PFSK-1 (cell line): ENCODE results near the gene SH2D4B.

Experiments used
- FOXP2 ChIP-seq: optimal IDR thresholded peaks from 2 replicates; pipeline ENCODE3; 2011; ENCODE audit warnings: borderline replicate concordance, control low read depth, inconsistent platforms; ENCODE audit not compliant: insufficient read depth; ENCODE audit errors: extremely low read length, extremely low read depth
- POLR2AphosphoS5 ChIP-seq: IDR thresholded peaks from 2 replicates; pipeline ENCODE4 v1.6.1; 2012; ENCODE audit warnings: low read depth, mild to moderate bottlenecking, control low read depth, low read length, moderate library complexity
- REST ChIP-seq, 2 experiments: IDR thresholded peaks; 2 replicates each; pipeline versions ENCODE4 v1.6.1 to v1.8.0; 2011 to 2012; ENCODE audit warnings: low read depth in 2 of 2, low read length in 2 of 2, control low read depth in 1 of 2, inconsistent platforms in 1 of 2, mild to moderate bottlenecking in 1 of 2, moderate library complexity in 1 of 2; ENCODE audit not compliant: insufficient read depth in 1 of 2
- SIN3A ChIP-seq: IDR thresholded peaks from 2 replicates; pipeline ENCODE4 v1.6.1; 2012; ENCODE audit warnings: mild to moderate bottlenecking, low read length, moderate library complexity, borderline replicate concordance; ENCODE audit not compliant: insufficient read depth
- TAF1 ChIP-seq: IDR thresholded peaks from 2 replicates; pipeline ENCODE4 v1.6.1; 2012; ENCODE audit warnings: low read length, control low read depth, borderline replicate concordance; ENCODE audit not compliant: insufficient read depth

GRCh38 chr10:80567292-80567691 lies 29.6 kb downstream of the SH2D4B start:
- TF ChIP-seq TAF1: no peak
- TF ChIP-seq POLR2AphosphoS5: no peak
- TF ChIP-seq REST (IDR thresholded peaks at IDR 0.05; ENCODE audit: insufficient read depth in 1 of 2, low read depth in 2 of 2, low read length in 2 of 2): no peak
- no peak for TF ChIP-seq SIN3A
- TF ChIP-seq FOXP2: no peak
